K562 (cell line): ENCODE results near the gene NCOR2. TPM values are rescaled to one million over a fixed set of nuclear protein-coding genes. Genes with fewer than 3 reads are reported as not detected.

Source experiments
- ATAC-seq: fragments of 200-7000 bp; cut with Tn5 transposase; 3 replicates; pipeline ENCODE4 v1.9.1; 2020; ENCODE audit warnings: moderate library complexity
- BruUV-seq: library from RNA; stranded (reverse); fragments of 400-500 nt; replicated peaks from 2 replicates; lab custom pipeline; 2021; lab: Mats Ljungman, UMichigan
- CTCF ChIA-PET: fragments of 300-600 bp; formaldehyde crosslinking; extraction: SDS; loops from one replicate; lab custom pipeline; 2021; ENCODE audit warnings: low intra/inter-chr PET ratio; lab: Yijun Ruan, JAX
- POLR2A ChIA-PET: fragments of 300-600, 350-650 bp; sonication (Branson Sonifier 250); formaldehyde crosslinking; extraction: SDS; loops from one replicate; lab custom pipeline; 2021; ENCODE audit warnings: antibody characterized with exemption, inconsistent platforms; lab: Yijun Ruan, JAX
- DNase-seq, 4 experiments: peaks; one replicate each; pipeline versions ENCODE4 v3.0.0 to v3.0.0-alpha.2; 2011 to 2018; ENCODE audit warnings: low spot score in 3 of 4, mixed read lengths in 3 of 4; ENCODE audit errors: extremely low read depth in 1 of 4
- FAIRE-seq: peaks from 2 replicates; lab custom pipeline; 2011; peaks lifted over from hg19 to GRCh38; lab: Jason Lieb, UNC
- H2AFZ ChIP-seq: 2 replicates; pipeline ENCODE4 v1.6.0; 2011; ENCODE audit warnings: low read depth, low read length, control low read depth, inconsistent platforms
- H3K27ac ChIP-seq: fragments of 200-600 bp; 3 replicates; pipeline ENCODE4 v1.8.0; 2011; ENCODE audit warnings: low read depth, mild to moderate bottlenecking, control low read depth, inconsistent platforms, low read length, moderate library complexity, mixed read lengths; ENCODE audit errors: extremely low read depth
- H3K27me3 ChIP-seq, 2 experiments: fragments of 300-600 bp in 1 of 2; 2 replicates in 1 of 2; 3 replicates in 1 of 2; pipeline versions ENCODE4 v1.6.0 to v1.8.0; 2011; ENCODE audit warnings: inconsistent platforms in 2 of 2, low read length in 2 of 2, mild to moderate bottlenecking in 1 of 2, mixed read lengths in 1 of 2, moderate library complexity in 1 of 2; ENCODE audit not compliant: control insufficient read depth in 2 of 2, insufficient read depth in 2 of 2
- H3K36me3 ChIP-seq: fragments of 300-600 bp; 3 replicates; pipeline ENCODE4 v1.8.0; 2011; ENCODE audit warnings: mild to moderate bottlenecking, low read length, inconsistent platforms; ENCODE audit not compliant: control insufficient read depth, insufficient read depth
- H3K4me1 ChIP-seq, 2 experiments: fragments of 200-600 bp in 1 of 2; replicated peaks in 1 of 2; 2 replicates in 1 of 2; 3 replicates in 1 of 2; pipeline versions ENCODE4 v1.5.1 to v1.8.0; 2011; ENCODE audit warnings: inconsistent platforms in 2 of 2, low read length in 2 of 2, mild to moderate bottlenecking in 1 of 2, mixed read lengths in 1 of 2, moderate library complexity in 1 of 2; ENCODE audit not compliant: control insufficient read depth in 2 of 2, insufficient read depth in 2 of 2
- H3K4me2 ChIP-seq: 2 replicates; pipeline ENCODE4 v1.6.1; 2011; ENCODE audit warnings: low read length, control low read depth, inconsistent platforms, mixed read lengths; ENCODE audit not compliant: insufficient read depth
- H3K4me3 ChIP-seq: fragments of 200-600 bp; sonication (generic), shearing (Covaris generic); 2 replicates; pipeline ENCODE4 v1.5.1; 2016; ENCODE audit warnings: control low read depth, inconsistent platforms
- H3K79me2 ChIP-seq: fragments of 200-600 bp; 3 replicates; pipeline ENCODE4 v1.8.0; 2011; ENCODE audit warnings: low read length, inconsistent platforms; ENCODE audit not compliant: control insufficient read depth, insufficient read depth
- H3K9ac ChIP-seq, 2 experiments: 2 replicates each; pipeline versions ENCODE4 v1.6.0 to v1.6.1; 2011; ENCODE audit warnings: low read depth in 2 of 2, low read length in 2 of 2, control low read depth in 1 of 2, inconsistent platforms in 1 of 2, mild to moderate bottlenecking in 1 of 2, mixed read lengths in 1 of 2; ENCODE audit not compliant: insufficient read depth in 1 of 2
- H3K9me1 ChIP-seq: one replicate; pipeline ENCODE4 v1.6.0; 2011; ENCODE audit warnings: inconsistent platforms, mild to moderate bottlenecking, low read length, moderate library complexity; ENCODE audit not compliant: control insufficient read depth, insufficient read depth
- H3K9me3 ChIP-seq: replicated peaks from 2 replicates; pipeline ENCODE4 v1.5.1; 2011; ENCODE audit warnings: low read depth, low read length, inconsistent platforms; ENCODE audit not compliant: control insufficient read depth, insufficient read depth
- H4K20me1 ChIP-seq: replicated peaks from 2 replicates; pipeline ENCODE4 v1.6.1; 2011; ENCODE audit warnings: low read length, inconsistent platforms, mixed read lengths; ENCODE audit not compliant: control insufficient read depth, insufficient read depth
- ATF1 ChIP-seq, 2 experiments: fragments of 450-650 bp in 1 of 2; IDR thresholded peaks; 2 replicates each; pipeline ENCODE4 v1.6.1; 2016; ENCODE audit warnings: missing compliant biosample characterization in 1 of 2, missing genetic modification characterization in 1 of 2
- CSDE1 ChIP-seq, 2 experiments: fragments of 450-650 bp; IDR thresholded peaks; 2 replicates each; pipeline ENCODE4 v1.6.1; 2016; ENCODE audit warnings: mild to moderate bottlenecking in 1 of 2
- IFI16 ChIP-seq: fragments of 250-450 bp; sonication (Bioruptor Pico); IDR thresholded peaks from 2 replicates; pipeline ENCODE4 v2.1.2; 2022; ENCODE audit warnings: mild to moderate bottlenecking, inconsistent platforms
- POLR2G ChIP-seq: fragments of 200-400 bp; formaldehyde crosslinking; IDR thresholded peaks from 2 replicates; pipeline ENCODE4 v1.6.1; 2017; ENCODE audit warnings: low read depth, mild to moderate bottlenecking, antibody characterized with exemption, low read length, moderate library complexity
- ZFP36 ChIP-seq: fragments of 150-350 bp; IDR thresholded peaks from 2 replicates; pipeline ENCODE4 v1.6.1; 2018; ENCODE audit warnings: low read length, low read depth; ENCODE audit not compliant: partially characterized antibody
- ZNF518B ChIP-seq: fragments of 250-450 bp; sonication (Bioruptor Pico); IDR thresholded peaks from 2 replicates; pipeline ENCODE4 v1.5.0; 2021; ENCODE audit warnings: mild to moderate bottlenecking, moderate library complexity
- WGBS: fragments of 100-300 bp; shearing (Covaris generic); methylation state at CpG from one replicate; pipeline ENCODE4 v1.1.6; 2016; ENCODE audit warnings: low coverage, mixed read lengths; ENCODE audit not compliant: insufficient coverage; ENCODE audit errors: missing lambda C conversion rate; 5-methylcytosine and 5-hydroxymethylcytosine counted together
- in situ Hi-C: fragments of 300-500 bp; cut with MboI; formaldehyde crosslinking; loops from 4 replicates; pipeline ENCODE4 v1.15.0; 2018; ENCODE audit warnings: inconsistent platforms, mixed read lengths
- intact Hi-C: fragments of 100-400 bp; cut with micrococcal nuclease; formaldehyde crosslinking; loops from 2 replicates; pipeline ENCODE4 v1.14.2; 2022
- polyA plus RNA-seq, 8 experiments: library from polyadenylated mRNA; depleted of rRNA in 4 of 8; stranded (reverse) in 5 of 8; unstranded in 3 of 8; fragments of >200 nt; fragmentation: Nextera tagmentation in 2 of 8; fragmentation: Illumina TruSeq in 1 of 8; extraction: Ambion mirVana in 2 of 8; extraction: Trizol in 1 of 8; gene quantifications; 2 replicates each; pipeline versions ENCODE4 v1.2.1 to v1.2.3, GENCODE V29; 2011 to 2014; ENCODE audit warnings: inconsistent platforms in 1 of 8, missing spikeins in 1 of 8
- total RNA-seq, 7 experiments: library from RNA; depleted of rRNA in 6 of 7; stranded (reverse); fragments of >200 nt in 6 of 7; fragmentation: Illumina TruSeq in 2 of 7; extraction: Trizol in 2 of 7; gene quantifications; 2 replicates each; pipeline versions ENCODE4 v1.2.1 to v1.2.3, GENCODE V29; 2011 to 2021; ENCODE audit warnings: low replicate concordance in 1 of 7

The NCOR2 gene
- total and polyA plus RNA-seq, 9 of the 15 experiments (the other 6 are each of a cell fraction or from before 2014, with no cell fraction given), result 0.18 to 126 (median 8.4) TPM

- TF ChIP-seq IFI16 (no peak), ATF1 (CRISPR knock-in tag; IDR thresholded peaks at IDR 0.05) (no peak), ATF1 (tag; IDR thresholded peaks at IDR 0.05) (no peak), ZFP36 (peak; percentile 89), ZNF518B (CRISPR knock-in tag) (no peak), CSDE1 (IDR thresholded peaks at IDR 0.05) (no peak), POLR2G (peak; percentile 26; the same call in 1 of the 2 replicates)
- H3K4me3 ChIP-seq, result no peak overlapping the region
- no peaks in the 10 kb centered on the region for H3K9me1 ChIP-seq
- in situ Hi-C loops (no loop called here), intact Hi-C loops (no loop called here)
- peak overlapping the region in 1 of 2 experiments; percentile 52; a peak in 2 of 4 replicates for H3K9ac ChIP-seq
- no peak overlapping the region for H3K27ac ChIP-seq
- no peaks in the 10 kb centered on the region for H3K27me3 ChIP-seq
- CTCF ChIA-PET, result no interaction called here
- H4K20me1 ChIP-seq, result peaks cover 9% of the 10 kb centered on the region
- H3K36me3 ChIP-seq, result 0 out of 3 replicates have a peak, but pooled peaks cover 5% of the 10 kb centered on the region
- POLR2A ChIA-PET, result interaction anchor here (0.7 to 0.9 kb wide), 2 partner anchors 25 to 48 kb away, joined by 3 read pairs; no protein-coding TSS in a partner anchor
- WGBS, result 76% methylated on average over 9 of the region's 13 CpGs
- BruUV-seq, result no TSS peak
- H3K4me1 ChIP-seq, result peaks cover 0 to 26% of the 10 kb centered on the region in 2 experiments; a peak in 2 of 5 replicates
- no peak overlapping the region for H3K4me2 ChIP-seq
- FAIRE-seq, result no peak
- H3K9me3 ChIP-seq, result no peaks in the 10 kb centered on the region
- DNase-seq, result no peak
- ATAC-seq, result no peak; the same call in 2 of the 3 replicates
- H2AFZ ChIP-seq, result no peak overlapping the region
- H3K79me2 ChIP-seq, result peaks cover 17% of the 10 kb centered on the region; the same call in 2 of the 3 replicates
Measured at GRCh38 chr12:124525927-124526692, 41.3 kb downstream of the NCOR2 start.
